Stimulated activated CD8-positive, alpha-beta memory T cell treated with anti-CD3 and anti-CD28 coated beads, Interleukin-2, amount 100 ng/mL, for 1 hour (primary cell): ENCODE measurements around the gene SDK2.

Experiments
- DNase-seq, 2 donors: peaks; one replicate each; pipeline ENCODE4 v3.0.0-alpha.2; 2020; ENCODE audit warnings: low read depth in 2 of 2

SDK2 gene

GRCh38 chr17:73632513-73632912 lies 11.7 kb downstream of the SDK2 start:
- DNase-seq, result no peak

- DNase-seq, result no peak
These were observed 13.2 kb downstream of the SDK2 start for GRCh38 chr17:73630965-73631595.

GRCh38 chr17:73630531-73630930 lies 13.7 kb downstream of the SDK2 start:
- no peak for DNase-seq

GRCh38 chr17:73628642-73629552 lies 15.3 kb downstream of the SDK2 start:
- DNase-seq, result no peak

GRCh38 chr17:73625991-73626673 lies 18.1 kb downstream of the SDK2 start:
- no peak for DNase-seq

GRCh38 chr17:73625006-73625405 lies 19.2 kb downstream of the SDK2 start:
- DNase-seq, result no peak

- DNase-seq, result no peak
These were observed 19.7 kb downstream of the SDK2 start for GRCh38 chr17:73624496-73624988.

- no peak for DNase-seq
These were observed 20.4 kb downstream of the SDK2 start for GRCh38 chr17:73623818-73624217.

- no peak for DNase-seq
These were observed 21.0 kb downstream of the SDK2 start for GRCh38 chr17:73623247-73623646.

GRCh38 chr17:73622381-73622780 lies 21.9 kb downstream of the SDK2 start:
- DNase-seq, result no peak

- no peak for DNase-seq
These were observed 22.6 kb downstream of the SDK2 start for GRCh38 chr17:73621685-73622084.

- no peak for DNase-seq
These were observed 23.8 kb downstream of the SDK2 start for GRCh38 chr17:73620414-73620813.

- no peak for DNase-seq
These were observed 26.7 kb downstream of the SDK2 start for GRCh38 chr17:73617501-73617900.

GRCh38 chr17:73616873-73617404 lies 27.3 kb downstream of the SDK2 start:
- no peak for DNase-seq

GRCh38 chr17:73616120-73616872 lies 27.9 kb downstream of the SDK2 start:
- no peak for DNase-seq

- DNase-seq, result no peak
These were observed 30.0 kb downstream of the SDK2 start for GRCh38 chr17:73614256-73614655.

- no peak for DNase-seq
These were observed 30.7 kb downstream of the SDK2 start for GRCh38 chr17:73613271-73614233.

GRCh38 chr17:73612031-73612472 lies 32.2 kb downstream of the SDK2 start:
- no peak for DNase-seq

GRCh38 chr17:73611630-73612029 lies 32.6 kb downstream of the SDK2 start:
- no peak for DNase-seq

- DNase-seq, result no peak
These were observed 33.8 kb downstream of the SDK2 start for GRCh38 chr17:73610331-73610911.
